Ishikawa (cell line): ENCODE results near the gene CFAP43.

ENCODE experiments used
- CEBPB ChIP-seq: IDR thresholded peaks from 2 replicates; pipeline ENCODE4 v1.6.1; 2012
- RAD21 ChIP-seq: IDR thresholded peaks from 2 replicates; pipeline ENCODE4 v1.6.1; 2012; ENCODE audit warnings: low read depth
- TAF1 ChIP-seq: IDR thresholded peaks from 2 replicates; pipeline ENCODE4 v1.6.1; 2012; ENCODE audit warnings: low read depth, mild to moderate bottlenecking
- YY1 ChIP-seq: IDR thresholded peaks from 2 replicates; pipeline ENCODE4 v1.6.1; 2012; ENCODE audit warnings: low read depth
- ZBTB7A ChIP-seq: IDR thresholded peaks from 2 replicates; pipeline ENCODE4 v1.6.1; 2012; ENCODE audit warnings: low read depth
- TF ChIP-seq, protein P1 (sequence below): IDR thresholded peaks from 2 replicates; pipeline ENCODE4 v1.6.1; 2012

DNA sequence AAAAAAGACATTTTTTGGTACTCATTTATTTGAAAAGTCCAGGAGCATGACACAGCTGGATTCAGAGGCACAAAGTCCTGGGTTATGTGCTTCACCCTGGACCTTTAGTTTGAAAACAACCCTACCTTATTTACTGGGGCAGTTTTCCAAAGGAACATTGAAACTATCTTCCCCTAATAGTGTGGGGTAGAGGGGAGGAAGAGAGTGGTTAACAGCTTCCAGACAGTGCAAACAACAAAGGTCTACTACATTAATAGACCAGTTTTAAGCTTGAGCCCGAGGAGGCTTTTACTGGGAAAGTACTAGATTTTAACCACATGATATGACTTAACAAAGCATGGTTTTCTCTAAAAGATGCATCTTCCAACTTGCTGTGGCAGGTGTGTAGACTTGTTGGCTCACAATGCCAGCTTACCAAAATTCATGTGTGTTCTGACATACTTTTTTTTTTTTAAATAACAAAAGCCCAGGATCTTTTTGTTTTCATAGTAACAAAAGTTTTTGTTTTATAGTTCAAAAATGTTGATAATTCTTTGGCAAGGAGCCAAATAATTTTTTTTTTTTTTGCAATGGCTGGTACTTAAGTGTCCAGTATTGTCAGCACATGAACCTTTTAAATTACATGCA is 24.3 kb upstream of the CFAP43 start:
- no peak for TF ChIP-seq CEBPB
- TF ChIP-seq TAF1: no peak
- TF ChIP-seq, protein P1, sequence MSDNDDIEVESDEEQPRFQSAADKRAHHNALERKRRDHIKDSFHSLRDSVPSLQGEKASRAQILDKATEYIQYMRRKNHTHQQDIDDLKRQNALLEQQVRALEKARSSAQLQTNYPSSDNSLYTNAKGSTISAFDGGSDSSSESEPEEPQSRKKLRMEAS: no peak
- TF ChIP-seq ZBTB7A: no peak
- no peak for TF ChIP-seq YY1
- TF ChIP-seq RAD21: no peak
